ENCODE measurements around the gene RCCD1.

Gene RCCD1

DNA sequence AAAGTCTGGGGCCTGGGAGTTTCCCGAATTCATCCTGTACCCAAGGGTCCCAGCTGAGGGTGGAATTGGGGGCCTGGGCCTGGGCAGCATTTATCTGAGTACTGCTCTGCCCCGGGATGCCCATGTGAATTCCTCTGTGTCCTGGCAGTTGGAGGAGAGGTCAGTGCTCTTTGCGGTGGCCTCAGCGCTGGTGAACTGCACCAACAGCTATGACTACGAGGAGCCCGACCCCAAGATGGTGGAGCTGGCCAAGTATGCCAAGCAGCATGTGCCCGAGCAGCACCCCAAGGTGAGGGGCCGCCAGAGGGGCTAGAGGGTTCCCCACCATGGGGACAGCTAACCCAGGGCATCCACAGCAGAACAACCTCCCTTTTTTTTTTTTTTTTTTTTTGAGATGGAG, 6.2 kb upstream of the RCCD1 start:
- no peaks in the 10 kb centered on the region for H3K79me2 ChIP-seq (ENCODE audit: insufficient read depth, low read length)
- H3K27me3 ChIP-seq (ENCODE audit: insufficient read depth, low read length, poor library complexity, severe bottlenecking), result no peaks in the 10 kb centered on the region
- no peak overlapping the region for H3K4me2 ChIP-seq (ENCODE audit: low read depth, low read length, poor library complexity, severe bottlenecking)
- no peaks in the 10 kb centered on the region for H3K9me2 ChIP-seq (replicated peaks; ENCODE audit: low read depth, low read length)
- H3K36me3 ChIP-seq (ENCODE audit: insufficient read depth, low read length), result peaks cover 62% of the 10 kb centered on the region; the same call in 1 of the 2 replicates
- H3K9me3 ChIP-seq (ENCODE audit: insufficient read depth, low read depth, low read length), result no peaks in the 10 kb centered on the region
- TF ChIP-seq CTCF (conservative IDR thresholded peaks at IDR 0.05; ENCODE audit: low read length), result no peak
- no peak for TF ChIP-seq EZH2phosphoT487 (IDR thresholded peaks at IDR 0.05; ENCODE audit: borderline replicate concordance)
- no peak overlapping the region for H3K9ac ChIP-seq (ENCODE audit: low read depth, low read length, poor library complexity, severe bottlenecking)
- no peak overlapping the region for H3K4me3 ChIP-seq (ENCODE audit: low read length, poor library complexity, severe bottlenecking)
- no peak overlapping the region for H2AFZ ChIP-seq (ENCODE audit: low read length)
- H3F3A ChIP-seq (ENCODE audit: low read depth), result no peaks in the 10 kb centered on the region
- H4K20me1 ChIP-seq (ENCODE audit: insufficient read depth, low read length, poor library complexity, severe bottlenecking), result no peaks in the 10 kb centered on the region
- peaks cover 7% of the 10 kb centered on the region for H3K4me1 ChIP-seq (ENCODE audit: insufficient read depth, low read length, poor library complexity, severe bottlenecking)

GRCh38 chr15:90949979-90950675, 4.6 kb upstream of the RCCD1 start:
- Histone ChIP-seq H3K9me2 (replicated peaks; ENCODE audit: low read depth, low read length) (no peaks in the 10 kb centered on the region), H3K4me2 (ENCODE audit: low read depth, low read length, poor library complexity, severe bottlenecking) (no peak overlapping the region), H3K4me3 (ENCODE audit: low read length, poor library complexity, severe bottlenecking) (no peak overlapping the region), H3K27me3 (ENCODE audit: insufficient read depth, low read length, poor library complexity, severe bottlenecking) (no peaks in the 10 kb centered on the region), H3F3A (ENCODE audit: low read depth) (no peaks in the 10 kb centered on the region), H3K9me3 (ENCODE audit: insufficient read depth, low read depth, low read length) (no peaks in the 10 kb centered on the region), H3K36me3 (ENCODE audit: insufficient read depth, low read length) (peaks cover 59% of the 10 kb centered on the region; the same call in 1 of the 2 replicates), H3K4me1 (ENCODE audit: insufficient read depth, low read length, poor library complexity, severe bottlenecking) (peaks cover 7% of the 10 kb centered on the region), H3K9ac (ENCODE audit: low read depth, low read length, poor library complexity, severe bottlenecking) (no peak overlapping the region), H3K79me2 (ENCODE audit: insufficient read depth, low read length) (peaks cover 2% of the 10 kb centered on the region; the same call in 1 of the 2 replicates), H2AFZ (ENCODE audit: low read length) (no peak overlapping the region), H4K20me1 (ENCODE audit: insufficient read depth, low read length, poor library complexity, severe bottlenecking) (no peaks in the 10 kb centered on the region)
- TF ChIP-seq CTCF (conservative IDR thresholded peaks at IDR 0.05; ENCODE audit: low read length), result no peak
- TF ChIP-seq EZH2phosphoT487 (IDR thresholded peaks at IDR 0.05; ENCODE audit: borderline replicate concordance), result no peak

- H3K9me2 ChIP-seq (replicated peaks; ENCODE audit: low read depth, low read length), result no peaks in the 10 kb centered on the region
- no peaks in the 10 kb centered on the region for H3F3A ChIP-seq (ENCODE audit: low read depth)
- H3K27me3 ChIP-seq (ENCODE audit: insufficient read depth, low read length, poor library complexity, severe bottlenecking), result no peaks in the 10 kb centered on the region
- H3K9ac ChIP-seq (ENCODE audit: low read depth, low read length, poor library complexity, severe bottlenecking), result no peak overlapping the region
- no peak overlapping the region for H3K4me3 ChIP-seq (ENCODE audit: low read length, poor library complexity, severe bottlenecking)
- H3K4me1 ChIP-seq (ENCODE audit: insufficient read depth, low read length, poor library complexity, severe bottlenecking), result peaks cover 8% of the 10 kb centered on the region
- no peak overlapping the region for H3K4me2 ChIP-seq (ENCODE audit: low read depth, low read length, poor library complexity, severe bottlenecking)
- TF ChIP-seq EZH2phosphoT487 (IDR thresholded peaks at IDR 0.05; ENCODE audit: borderline replicate concordance) (no peak), CTCF (conservative IDR thresholded peaks at IDR 0.05; ENCODE audit: low read length) (no peak)
- H3K36me3 ChIP-seq (ENCODE audit: insufficient read depth, low read length), result peaks cover 58% of the 10 kb centered on the region; the same call in 1 of the 2 replicates
- H2AFZ ChIP-seq (ENCODE audit: low read length), result no peak overlapping the region
- H3K9me3 ChIP-seq (ENCODE audit: insufficient read depth, low read depth, low read length), result no peaks in the 10 kb centered on the region
- peaks cover 5% of the 10 kb centered on the region for H4K20me1 ChIP-seq (ENCODE audit: insufficient read depth, low read length, poor library complexity, severe bottlenecking)
- peaks cover 8% of the 10 kb centered on the region for H3K79me2 ChIP-seq (ENCODE audit: insufficient read depth, low read length)
Measured at GRCh38 chr15:90950676-90951075, 4.0 kb upstream of the RCCD1 start.

Data from Loucy (cell line).